Measurements from ENCODE around the gene LMAN2L. TPM values are rescaled to one million over a fixed set of nuclear protein-coding genes. Genes with fewer than 3 reads are reported as not detected.

LMAN2L gene
- total RNA-seq, 1 donor from 2014 or later: 15.3 TPM

DNA sequence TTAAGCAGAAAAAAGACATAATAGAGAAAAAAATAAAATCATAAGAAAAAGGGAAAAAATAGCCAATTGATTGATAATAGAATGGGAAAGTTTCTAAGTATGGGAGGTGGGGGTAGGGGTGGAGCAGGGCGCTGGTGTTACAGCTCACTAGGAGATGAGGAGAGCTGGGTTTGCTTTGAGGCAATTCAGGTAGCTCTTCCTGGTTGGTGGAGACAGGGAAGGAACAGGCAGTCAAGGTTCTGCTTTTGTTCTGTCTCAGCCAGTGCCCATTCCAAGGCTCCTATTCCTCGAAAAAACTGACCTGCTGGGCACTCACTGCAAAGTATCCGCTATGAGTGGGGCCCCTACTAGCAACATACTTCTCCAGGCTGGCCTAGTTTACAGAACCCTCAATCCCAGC is 19.1 kb upstream of the LMAN2L start:
- TF ChIP-seq, protein P1, sequence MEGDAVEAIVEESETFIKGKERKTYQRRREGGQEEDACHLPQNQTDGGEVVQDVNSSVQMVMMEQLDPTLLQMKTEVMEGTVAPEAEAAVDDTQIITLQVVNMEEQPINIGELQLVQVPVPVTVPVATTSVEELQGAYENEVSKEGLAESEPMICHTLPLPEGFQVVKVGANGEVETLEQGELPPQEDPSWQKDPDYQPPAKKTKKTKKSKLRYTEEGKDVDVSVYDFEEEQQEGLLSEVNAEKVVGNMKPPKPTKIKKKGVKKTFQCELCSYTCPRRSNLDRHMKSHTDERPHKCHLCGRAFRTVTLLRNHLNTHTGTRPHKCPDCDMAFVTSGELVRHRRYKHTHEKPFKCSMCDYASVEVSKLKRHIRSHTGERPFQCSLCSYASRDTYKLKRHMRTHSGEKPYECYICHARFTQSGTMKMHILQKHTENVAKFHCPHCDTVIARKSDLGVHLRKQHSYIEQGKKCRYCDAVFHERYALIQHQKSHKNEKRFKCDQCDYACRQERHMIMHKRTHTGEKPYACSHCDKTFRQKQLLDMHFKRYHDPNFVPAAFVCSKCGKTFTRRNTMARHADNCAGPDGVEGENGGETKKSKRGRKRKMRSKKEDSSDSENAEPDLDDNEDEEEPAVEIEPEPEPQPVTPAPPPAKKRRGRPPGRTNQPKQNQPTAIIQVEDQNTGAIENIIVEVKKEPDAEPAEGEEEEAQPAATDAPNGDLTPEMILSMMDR (IDR thresholded peaks at IDR 0.05): no peak
- DNase-seq (ENCODE audit: low spot score): no peak
- H3K4me3 Mint-ChIP-seq (ENCODE audit: unreplicated experiment): no peak overlapping the region
- no peak overlapping the region for H3K27ac Mint-ChIP-seq (ENCODE audit: unreplicated experiment)
- H3K9me3 Mint-ChIP-seq (ENCODE audit: low read depth): no peaks in the 10 kb centered on the region
- peaks cover 37% of the 10 kb centered on the region for H3K4me1 Mint-ChIP-seq (ENCODE audit: low read depth)
- no peaks in the 10 kb centered on the region for H3K36me3 Mint-ChIP-seq (ENCODE audit: low read depth)
- H3K27me3 Mint-ChIP-seq (ENCODE audit: low read depth): no peaks in the 10 kb centered on the region

DNA sequence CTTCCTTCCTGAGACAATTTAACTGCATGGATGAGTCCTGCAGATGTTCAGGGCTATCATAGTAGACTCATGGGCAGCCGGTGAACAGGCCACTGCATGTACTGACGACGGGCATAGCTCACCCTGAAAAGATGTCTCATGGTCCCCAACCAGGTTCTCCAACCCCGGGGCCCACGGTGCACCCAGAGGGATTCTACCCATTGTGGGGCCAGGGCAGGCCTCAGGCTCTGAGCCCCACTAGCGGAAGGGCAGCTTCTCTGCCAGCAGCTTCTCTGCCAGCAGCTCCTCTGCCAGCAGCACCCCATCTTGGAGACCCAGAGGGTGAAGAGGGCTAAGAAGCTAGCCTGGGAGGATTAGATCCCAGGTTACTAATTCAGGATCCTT is 17.6 kb upstream of the LMAN2L start:
- no peaks in the 10 kb centered on the region for H3K9me3 Mint-ChIP-seq (ENCODE audit: low read depth)

DNA sequence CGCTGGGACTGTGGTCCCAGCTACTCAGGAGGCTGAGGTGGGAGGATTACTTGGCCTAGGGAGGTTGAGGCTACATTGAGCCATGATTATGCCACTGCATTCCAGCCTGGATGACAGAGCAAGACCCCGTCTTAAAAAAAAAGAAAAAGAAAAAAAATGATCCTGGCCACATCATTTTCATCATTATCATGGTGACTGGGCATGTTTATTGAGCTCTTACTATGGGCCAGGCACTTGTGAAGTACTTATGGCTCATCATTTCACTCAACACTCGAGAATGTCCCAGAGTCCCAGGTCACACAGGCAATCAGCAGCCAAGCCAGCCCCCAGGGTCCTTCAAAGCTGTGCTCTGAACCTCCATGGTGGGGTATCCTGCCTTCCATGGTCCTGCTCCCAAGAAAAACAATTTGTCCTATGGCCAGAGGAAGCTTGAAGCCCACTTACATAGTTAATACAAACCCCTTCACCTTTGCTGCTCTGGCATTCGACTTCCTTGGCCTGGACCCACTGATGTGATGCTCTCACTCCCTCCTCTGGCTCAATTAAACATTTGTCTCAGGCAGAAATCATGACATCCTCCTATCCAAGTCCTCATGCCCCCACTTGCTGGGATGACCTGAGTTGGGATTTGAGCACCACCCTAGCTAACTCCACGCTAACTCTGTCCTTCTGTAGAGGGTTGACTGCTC is 17.1 kb upstream of the LMAN2L start:
- Mint-ChIP-seq H3K36me3 (ENCODE audit: low read depth) (no peaks in the 10 kb centered on the region), H3K4me3 (ENCODE audit: unreplicated experiment) (no peak overlapping the region), H3K9me3 (ENCODE audit: low read depth) (no peaks in the 10 kb centered on the region), H3K27ac (ENCODE audit: unreplicated experiment) (no peak overlapping the region), H3K4me1 (ENCODE audit: low read depth) (peaks cover 16% of the 10 kb centered on the region), H3K27me3 (ENCODE audit: low read depth) (no peaks in the 10 kb centered on the region)
- DNase-seq (ENCODE audit: low spot score): no peak
- TF ChIP-seq, protein P1 (IDR thresholded peaks at IDR 0.05): peak; percentile 25

More for the DNA sequence above, 17.6 kb upstream of the LMAN2L start:
- Mint-ChIP-seq H3K4me1 (ENCODE audit: low read depth) (peaks cover 22% of the 10 kb centered on the region), H3K4me3 (ENCODE audit: unreplicated experiment) (no peak overlapping the region), H3K27ac (ENCODE audit: unreplicated experiment) (no peak overlapping the region), H3K27me3 (ENCODE audit: low read depth) (no peaks in the 10 kb centered on the region), H3K36me3 (ENCODE audit: low read depth) (no peaks in the 10 kb centered on the region)
- TF ChIP-seq, protein P1 (IDR thresholded peaks at IDR 0.05): no peak
- DNase-seq (ENCODE audit: low spot score): no peak

DNA sequence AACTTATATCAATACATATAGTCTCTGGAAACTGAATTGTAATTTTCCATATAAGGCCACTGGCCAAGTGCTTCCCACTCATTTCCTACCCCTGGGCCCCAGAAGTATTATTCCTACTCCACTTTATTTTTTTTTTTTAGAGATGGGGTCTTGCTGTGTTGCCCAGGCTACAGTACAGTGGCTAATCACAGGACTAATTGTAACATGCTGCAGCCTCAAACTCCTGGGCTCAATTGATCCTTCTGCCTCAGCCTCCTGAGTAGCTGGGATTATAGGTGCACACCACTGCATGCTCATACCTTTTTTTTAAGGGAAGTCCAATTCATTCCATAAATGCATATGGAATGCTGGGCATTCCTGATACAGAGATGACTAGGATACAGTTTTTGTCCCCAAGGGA is 14.5 kb upstream of the LMAN2L start:
- TF ChIP-seq, protein P1 (IDR thresholded peaks at IDR 0.05): no peak
- H3K27ac Mint-ChIP-seq (ENCODE audit: unreplicated experiment): no peak overlapping the region
- H3K4me3 Mint-ChIP-seq (ENCODE audit: unreplicated experiment): no peak overlapping the region

DNA sequence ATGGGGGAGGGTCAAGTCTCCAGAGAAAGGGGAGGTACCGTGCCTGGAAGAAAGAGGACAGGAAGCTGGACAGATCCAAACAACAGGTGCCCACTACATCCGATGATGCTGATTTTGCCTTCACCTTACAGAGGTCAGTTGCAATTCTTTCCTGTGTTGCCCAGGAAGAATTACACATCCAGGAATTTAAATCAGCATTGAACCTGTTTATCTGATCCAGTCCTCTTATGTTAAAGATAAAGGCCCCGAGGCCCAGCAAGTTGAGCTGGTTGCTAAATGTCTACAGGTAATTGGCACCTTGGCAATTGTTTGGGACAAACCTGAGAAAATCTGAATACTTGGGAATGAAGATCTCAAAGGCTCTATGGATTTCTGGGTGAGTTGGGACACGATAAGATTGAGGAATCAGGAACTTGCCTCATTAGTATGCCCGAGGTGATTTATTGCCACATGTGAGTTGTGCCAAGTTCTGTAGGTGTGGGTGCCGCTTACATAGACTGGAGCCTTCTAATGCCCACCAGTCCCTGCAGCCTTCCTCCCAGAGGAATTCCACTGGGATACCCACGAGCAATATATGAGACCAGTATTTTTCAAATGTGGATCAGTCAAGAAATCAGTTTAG is 13.9 kb upstream of the LMAN2L start:
- TF ChIP-seq, protein P1 (IDR thresholded peaks at IDR 0.05): no peak
- Mint-ChIP-seq H3K4me1 (ENCODE audit: low read depth) (no peaks in the 10 kb centered on the region), H3K9me3 (ENCODE audit: low read depth) (no peaks in the 10 kb centered on the region), H3K36me3 (ENCODE audit: low read depth) (no peaks in the 10 kb centered on the region), H3K27ac (ENCODE audit: unreplicated experiment) (no peak overlapping the region), H3K4me3 (ENCODE audit: unreplicated experiment) (no peak overlapping the region), H3K27me3 (ENCODE audit: low read depth) (no peaks in the 10 kb centered on the region)
- no peak for DNase-seq (ENCODE audit: low spot score)

More for the DNA sequence above, 14.5 kb upstream of the LMAN2L start:
- Mint-ChIP-seq H3K36me3 (ENCODE audit: low read depth) (no peaks in the 10 kb centered on the region), H3K9me3 (ENCODE audit: low read depth) (no peaks in the 10 kb centered on the region), H3K27me3 (ENCODE audit: low read depth) (no peaks in the 10 kb centered on the region), H3K4me1 (ENCODE audit: low read depth) (no peaks in the 10 kb centered on the region)
- DNase-seq (ENCODE audit: low spot score): no peak

Data from chondrocyte (in vitro differentiated cells).